ENCODE measurements around the gene IGF2. TPM values are rescaled to one million over a fixed set of nuclear protein-coding genes. Genes with fewer than 3 reads are reported as not detected.

Gene IGF2
- total and polyA plus RNA-seq, 2 donors (not counting 3 experiments of a cell fraction or from before 2014, with no cell fraction given), result 5.7 to 21.0 TPM

GRCh38 chr11:2123628-2123960 lies 15.6 kb downstream of the IGF2 start:
- Histone ChIP-seq H4K20me1 (replicated peaks; ENCODE audit: control insufficient read depth, extremely low read depth, insufficient read depth, low read length) (no peaks in the 10 kb centered on the region), H3K36me3 (ENCODE audit: control insufficient read depth in 2 of 2, extremely low read depth in 1 of 2, insufficient read depth in 2 of 2, low read length in 2 of 2) (no peaks in the 10 kb centered on the region), H3K27ac (ENCODE audit: insufficient read depth, low read depth, low read length) (no peak overlapping the region), H3K4me1 (ENCODE audit: control insufficient read depth, extremely low read depth, insufficient read depth, low read length) (no peaks in the 10 kb centered on the region), H3K9me3 (replicated peaks; ENCODE audit: control insufficient read depth, insufficient read depth, low read length) (no peaks in the 10 kb centered on the region), H3K9ac (replicated peaks; ENCODE audit: extremely low read depth, insufficient read depth, low read length) (no peak overlapping the region), H2AFZ (ENCODE audit: low read depth, low read length) (no peak overlapping the region), H3K27me3 (ENCODE audit: control insufficient read depth in 2 of 2, insufficient read depth in 2 of 2, low read length in 2 of 2) (peaks cover 0 to under 1% of the 10 kb centered on the region in 2 experiments), H3K4me3 (replicated peaks in 1 of 3; ENCODE audit: insufficient read depth in 1 of 3, low read depth in 1 of 3, low read length in 3 of 3) (no peak overlapping the region), H3K9me1 (replicated peaks; ENCODE audit: control insufficient read depth, extremely low read depth, insufficient read depth, low read length) (no peaks in the 10 kb centered on the region), H3K79me2 (ENCODE audit: control insufficient read depth, insufficient read depth, low read length) (no peaks in the 10 kb centered on the region), H3K4me2 (ENCODE audit: insufficient read depth, low read length) (no peak overlapping the region)
- intact Hi-C loops (cut with micrococcal nuclease) (no loop called here), dilution Hi-C loops (cut with MboI; ENCODE audit: extremely low pct_ligation_motif_present, low sequenced_read_pairs) (no loop called here)
- no peak for TF ChIP-seq MYC (IDR thresholded peaks at IDR 0.05; ENCODE audit: low read depth, low read length)
- TF ChIP-seq EZH2 (IDR thresholded peaks at IDR 0.05; ENCODE audit: borderline replicate concordance, low read depth, low read length, severe bottlenecking), result no peak
- TF ChIP-seq GATA2 (IDR thresholded peaks at IDR 0.05; ENCODE audit: insufficient read depth, insufficient read length, low read depth, low read length), result no peak
- no peak for TF ChIP-seq JUN (IDR thresholded peaks at IDR 0.05; ENCODE audit: borderline replicate concordance, insufficient read depth, insufficient read length, low read depth)
- no peak for TF ChIP-seq MAX (IDR thresholded peaks at IDR 0.05; ENCODE audit: insufficient read depth, insufficient read length)
- TF ChIP-seq POLR2AphosphoS5 (IDR thresholded peaks at IDR 0.05; ENCODE audit: insufficient read depth, low read depth, low read length), result no peak
- no peak for TF ChIP-seq POLR2A (IDR thresholded peaks at IDR 0.05; ENCODE audit: low read depth, low read length)
- TF ChIP-seq, protein P1, sequence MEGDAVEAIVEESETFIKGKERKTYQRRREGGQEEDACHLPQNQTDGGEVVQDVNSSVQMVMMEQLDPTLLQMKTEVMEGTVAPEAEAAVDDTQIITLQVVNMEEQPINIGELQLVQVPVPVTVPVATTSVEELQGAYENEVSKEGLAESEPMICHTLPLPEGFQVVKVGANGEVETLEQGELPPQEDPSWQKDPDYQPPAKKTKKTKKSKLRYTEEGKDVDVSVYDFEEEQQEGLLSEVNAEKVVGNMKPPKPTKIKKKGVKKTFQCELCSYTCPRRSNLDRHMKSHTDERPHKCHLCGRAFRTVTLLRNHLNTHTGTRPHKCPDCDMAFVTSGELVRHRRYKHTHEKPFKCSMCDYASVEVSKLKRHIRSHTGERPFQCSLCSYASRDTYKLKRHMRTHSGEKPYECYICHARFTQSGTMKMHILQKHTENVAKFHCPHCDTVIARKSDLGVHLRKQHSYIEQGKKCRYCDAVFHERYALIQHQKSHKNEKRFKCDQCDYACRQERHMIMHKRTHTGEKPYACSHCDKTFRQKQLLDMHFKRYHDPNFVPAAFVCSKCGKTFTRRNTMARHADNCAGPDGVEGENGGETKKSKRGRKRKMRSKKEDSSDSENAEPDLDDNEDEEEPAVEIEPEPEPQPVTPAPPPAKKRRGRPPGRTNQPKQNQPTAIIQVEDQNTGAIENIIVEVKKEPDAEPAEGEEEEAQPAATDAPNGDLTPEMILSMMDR (IDR thresholded peaks at IDR 0.05; ENCODE audit: extremely low read depth in 1 of 2, insufficient read depth in 1 of 2, low read depth in 1 of 2, low read length in 2 of 2), result no peak
- no peak for TF ChIP-seq FOS (IDR thresholded peaks at IDR 0.05; ENCODE audit: borderline replicate concordance, insufficient read depth, low read length)
- ChIA-PET POLR2A (no interaction called here), CTCF (interaction anchor here (1.2 kb wide), 1 partner anchor 30 kb away, joined by 3 read pairs; no protein-coding TSS in a partner anchor)
- DNase-seq (ENCODE audit: low read depth, low spot score) (no peak), FAIRE-seq (no peak)
- BruUV-seq (replicated peaks), result no TSS peak
